Central memory CD8-positive, alpha-beta T cell (primary cell): Measurements from ENCODE around the gene LANCL2.

Experiments used
- ATAC-seq: fragments of 150-1000 bp; cut with Tn5 transposase; replicated peaks from 2 replicates; pipeline ENCODE4 v1.10.0; 2022; ENCODE audit warnings: mild to moderate bottlenecking, moderate FRiP score, moderate number of reproducible peaks; ENCODE audit not compliant: poor library complexity, severe bottlenecking; ENCODE audit errors: extremely low read depth
- DNase-seq, 2 donors: peaks; one replicate each; pipeline ENCODE4 v3.0.0; 2021; ENCODE audit warnings: low spot score in 2 of 2
- H3K27ac Mint-ChIP-seq: one replicate; pipeline ENCODE4 v1.8.0; 2022; ENCODE audit warnings: low read depth, mild to moderate bottlenecking, moderate library complexity, mixed read lengths
- H3K27me3 Mint-ChIP-seq: one replicate; pipeline ENCODE4 v1.8.0; 2022; ENCODE audit warnings: mixed read lengths
- H3K36me3 Mint-ChIP-seq: one replicate; pipeline ENCODE4 v1.8.0; 2022; ENCODE audit warnings: mild to moderate bottlenecking, moderate library complexity, mixed read lengths; ENCODE audit not compliant: insufficient read depth
- H3K4me1 Mint-ChIP-seq: one replicate; pipeline ENCODE4 v1.8.0; 2022; ENCODE audit warnings: mixed read lengths
- H3K4me3 Mint-ChIP-seq: one replicate; pipeline ENCODE4 v1.8.0; 2022; ENCODE audit warnings: mild to moderate bottlenecking, moderate library complexity, mixed read lengths
- H3K9me3 Mint-ChIP-seq: one replicate; pipeline ENCODE4 v1.8.0; 2022; ENCODE audit warnings: mixed read lengths

The LANCL2 gene

GRCh38 chr7:55366461-55367070, 1.4 kb downstream of the LANCL2 start:
- Mint-ChIP-seq H3K9me3 (no peaks in the 10 kb centered on the region), H3K4me3 (no peak overlapping the region), H3K27me3 (no peaks in the 10 kb centered on the region), H3K36me3 (peaks cover 20% of the 10 kb centered on the region), H3K27ac (peak overlapping the region; percentile 98), H3K4me1 (peaks cover 32% of the 10 kb centered on the region)
- DNase-seq (no peak), ATAC-seq (peak; percentile 11)

DNA sequence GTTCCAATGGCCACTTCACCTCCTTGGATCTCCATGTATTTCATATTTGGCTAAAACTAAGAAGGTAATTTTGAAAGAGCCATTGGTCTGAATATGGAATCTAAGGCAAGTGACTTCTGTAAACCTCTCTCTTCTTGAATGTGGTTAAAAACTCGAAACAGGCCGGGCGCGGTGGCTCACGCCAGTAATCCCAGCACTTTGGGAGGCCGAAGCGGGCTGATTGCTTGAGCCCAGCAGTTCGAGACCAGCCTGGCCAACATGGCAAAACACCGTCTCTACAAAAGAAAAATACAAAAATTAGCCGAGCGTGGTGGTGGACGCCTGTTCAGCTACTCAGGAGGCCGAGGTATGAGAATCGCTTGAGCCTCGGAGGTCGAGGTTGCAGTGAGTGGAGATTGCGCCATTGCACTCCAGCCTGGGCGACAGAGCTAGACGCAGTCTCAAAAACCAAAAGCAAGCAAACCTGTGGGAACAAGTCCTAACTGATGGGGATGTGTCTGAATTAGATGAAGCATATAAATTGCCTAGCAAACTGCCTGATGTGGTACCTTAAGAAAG, 2.2 kb downstream of the LANCL2 start:
- Mint-ChIP-seq H3K4me3 (no peak overlapping the region), H3K27me3 (no peaks in the 10 kb centered on the region), H3K27ac (peak overlapping the region; percentile 98), H3K4me1 (peaks cover 32% of the 10 kb centered on the region), H3K36me3 (peaks cover 20% of the 10 kb centered on the region), H3K9me3 (no peaks in the 10 kb centered on the region)
- DNase-seq (no peak), ATAC-seq (no peak)

- Mint-ChIP-seq H3K36me3 (peaks cover 18% of the 10 kb centered on the region), H3K27me3 (no peaks in the 10 kb centered on the region), H3K4me3 (no peak overlapping the region), H3K9me3 (no peaks in the 10 kb centered on the region), H3K27ac (peak overlapping the region; percentile 77), H3K4me1 (peaks cover 26% of the 10 kb centered on the region)
- DNase-seq (no peak), ATAC-seq (no peak)
These were observed 4.6 kb downstream of the LANCL2 start for GRCh38 chr7:55369427-55370400.

DNA sequence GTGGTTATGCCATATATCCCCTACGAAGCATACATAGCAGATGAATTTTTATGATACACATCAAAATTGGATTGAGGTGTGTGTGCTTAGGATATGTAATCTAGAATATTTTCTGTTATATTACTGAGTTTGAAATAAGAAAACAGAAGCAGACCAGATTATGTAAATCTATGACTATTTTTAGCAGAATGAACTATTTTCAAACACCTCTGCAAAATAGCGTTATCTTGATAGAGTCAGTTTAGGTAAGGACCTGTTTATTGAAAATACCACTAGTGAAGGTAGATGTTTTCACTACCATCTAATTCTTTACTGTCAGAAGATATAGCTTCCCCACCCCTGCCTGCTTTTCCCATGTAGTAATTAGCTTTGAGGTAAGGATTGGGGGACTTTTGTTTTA, 9.1 kb downstream of the LANCL2 start:
- DNase-seq (no peak), ATAC-seq (no peak)
- Mint-ChIP-seq H3K27ac (no peak overlapping the region), H3K4me1 (peaks cover 18% of the 10 kb centered on the region), H3K9me3 (no peaks in the 10 kb centered on the region), H3K27me3 (no peaks in the 10 kb centered on the region), H3K36me3 (no peaks in the 10 kb centered on the region), H3K4me3 (no peak overlapping the region)

DNA sequence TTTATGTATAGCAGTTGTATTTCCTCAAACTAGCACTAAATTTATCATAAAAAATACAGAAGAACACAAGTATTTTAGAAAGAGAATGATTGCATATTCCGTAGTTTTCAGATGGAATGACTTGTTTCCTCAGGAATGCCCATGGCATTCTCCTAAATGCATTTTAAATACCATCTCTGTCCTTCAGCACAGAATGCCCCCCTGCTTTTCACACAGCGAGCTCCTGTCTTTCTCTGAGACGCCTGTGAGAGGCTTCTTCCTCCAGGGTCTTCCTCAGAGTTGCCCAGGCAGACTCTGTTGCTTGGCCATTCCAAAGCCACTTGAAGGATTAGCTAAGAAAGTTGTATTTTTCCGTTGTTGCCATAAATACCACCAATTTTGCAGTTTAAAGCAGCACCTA, 10.1 kb downstream of the LANCL2 start:
- no peaks in the 10 kb centered on the region for H3K27me3 Mint-ChIP-seq
- ATAC-seq: no peak
- peaks cover 9% of the 10 kb centered on the region for H3K4me1 Mint-ChIP-seq
- H3K36me3 Mint-ChIP-seq: no peaks in the 10 kb centered on the region
- H3K4me3 Mint-ChIP-seq: no peak overlapping the region
- H3K9me3 Mint-ChIP-seq: no peaks in the 10 kb centered on the region
- no peak overlapping the region for H3K27ac Mint-ChIP-seq
- DNase-seq: no peak

DNA sequence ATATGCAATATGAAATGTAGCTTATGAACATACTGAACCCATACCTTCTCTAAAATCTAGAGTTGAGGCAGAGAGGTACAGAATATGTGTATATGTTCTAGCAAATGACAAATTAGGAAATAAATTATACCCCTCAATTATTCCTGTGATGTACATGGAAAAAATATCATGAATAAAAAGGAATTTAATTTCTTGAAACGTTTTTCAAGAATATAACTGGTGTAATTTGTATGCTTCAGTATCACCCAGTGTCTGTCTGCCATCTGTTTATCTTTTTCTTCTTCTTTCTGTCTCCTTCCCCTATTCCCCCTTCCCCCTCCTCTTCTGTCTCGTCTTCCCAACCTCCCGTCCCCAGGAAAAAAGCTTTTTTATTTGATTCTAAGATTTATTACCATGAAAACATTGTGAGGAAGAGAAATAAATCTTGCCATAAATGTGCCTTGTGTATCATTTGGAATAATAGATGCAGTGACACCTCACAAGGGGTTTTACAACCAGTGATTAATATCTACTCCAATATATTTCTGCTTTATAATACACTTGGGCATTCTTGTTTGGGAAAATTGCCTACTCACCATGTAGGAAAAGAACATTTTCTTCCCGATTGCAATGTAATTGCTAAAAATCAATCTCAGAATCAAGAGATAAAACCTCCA, 12.2 kb downstream of the LANCL2 start:
- Mint-ChIP-seq H3K36me3 (no peaks in the 10 kb centered on the region), H3K27me3 (no peaks in the 10 kb centered on the region), H3K9me3 (no peaks in the 10 kb centered on the region), H3K27ac (no peak overlapping the region), H3K4me3 (no peak overlapping the region), H3K4me1 (peaks cover 10% of the 10 kb centered on the region)
- ATAC-seq (no peak), DNase-seq (no peak)

GRCh38 chr7:55379285-55379684, 14.1 kb downstream of the LANCL2 start:
- Mint-ChIP-seq H3K27me3 (no peaks in the 10 kb centered on the region), H3K4me3 (no peak overlapping the region), H3K27ac (no peak overlapping the region), H3K4me1 (peaks cover 16% of the 10 kb centered on the region), H3K36me3 (no peaks in the 10 kb centered on the region), H3K9me3 (peaks cover 4% of the 10 kb centered on the region)
- ATAC-seq (no peak), DNase-seq (no peak)

- peaks cover 9% of the 10 kb centered on the region for H3K9me3 Mint-ChIP-seq
- H3K4me1 Mint-ChIP-seq: peaks cover 11% of the 10 kb centered on the region
- H3K27me3 Mint-ChIP-seq: no peaks in the 10 kb centered on the region
- no peak overlapping the region for H3K4me3 Mint-ChIP-seq
- H3K36me3 Mint-ChIP-seq: peaks cover 1% of the 10 kb centered on the region
- H3K27ac Mint-ChIP-seq: no peak overlapping the region
- DNase-seq: no peak
- no peak for ATAC-seq
These were observed 16.1 kb downstream of the LANCL2 start for GRCh38 chr7:55381189-55381588.

GRCh38 chr7:55381696-55382095, 16.6 kb downstream of the LANCL2 start:
- Mint-ChIP-seq H3K4me3 (no peak overlapping the region), H3K4me1 (peaks cover 11% of the 10 kb centered on the region), H3K9me3 (peaks cover 13% of the 10 kb centered on the region), H3K27ac (no peak overlapping the region), H3K36me3 (peaks cover 1% of the 10 kb centered on the region), H3K27me3 (no peaks in the 10 kb centered on the region)
- ATAC-seq: no peak
- DNase-seq: no peak

DNA sequence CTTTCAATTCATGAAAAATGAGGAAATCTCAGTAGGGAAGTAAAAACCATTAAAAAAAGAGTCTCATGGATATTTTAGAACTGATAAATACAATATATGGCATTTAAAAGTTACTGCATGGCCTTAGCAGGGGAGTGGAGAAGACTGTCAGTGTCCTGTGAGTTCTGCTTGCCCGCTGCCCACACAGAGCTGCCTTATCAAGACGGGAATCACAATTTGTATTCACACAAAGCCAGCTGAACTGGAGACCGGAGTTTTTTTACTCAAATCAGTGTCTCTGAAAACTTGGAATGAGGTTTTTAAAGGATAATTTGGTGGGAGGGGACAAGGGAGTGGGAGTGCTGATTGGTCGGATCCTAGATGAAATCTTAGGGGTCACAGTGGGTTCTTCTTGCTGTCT, 17.1 kb downstream of the LANCL2 start:
- Mint-ChIP-seq H3K36me3 (peaks cover 1% of the 10 kb centered on the region), H3K27me3 (no peaks in the 10 kb centered on the region), H3K4me1 (peaks cover 11% of the 10 kb centered on the region), H3K4me3 (no peak overlapping the region), H3K27ac (no peak overlapping the region), H3K9me3 (peaks cover 16% of the 10 kb centered on the region)
- DNase-seq (no peak), ATAC-seq (no peak)

GRCh38 chr7:55386541-55386940, 21.4 kb downstream of the LANCL2 start:
- Mint-ChIP-seq H3K4me1 (peaks cover 11% of the 10 kb centered on the region), H3K27me3 (no peaks in the 10 kb centered on the region), H3K4me3 (no peak overlapping the region), H3K27ac (no peak overlapping the region), H3K36me3 (peaks cover 1% of the 10 kb centered on the region), H3K9me3 (peaks cover 16% of the 10 kb centered on the region)
- ATAC-seq (no peak), DNase-seq (no peak)

- DNase-seq (no peak), ATAC-seq (no peak)
- H3K36me3 Mint-ChIP-seq: peaks cover 4% of the 10 kb centered on the region
- H3K4me3 Mint-ChIP-seq: no peak overlapping the region
- no peak overlapping the region for H3K27ac Mint-ChIP-seq
- H3K4me1 Mint-ChIP-seq: peaks cover 11% of the 10 kb centered on the region
- H3K9me3 Mint-ChIP-seq: peaks cover 16% of the 10 kb centered on the region
- H3K27me3 Mint-ChIP-seq: no peaks in the 10 kb centered on the region
These were observed 22.2 kb downstream of the LANCL2 start for GRCh38 chr7:55387062-55387965.
